GM23248 (cell line): Measurements from ENCODE around the gene SLC25A24. TPM values are rescaled to one million over a fixed set of nuclear protein-coding genes. Genes with fewer than 3 reads are reported as not detected.
A peak's percentile ranks its signal among the peaks of the same experiment; 100 is the strongest.

Experiments used
- DNase-seq: peaks from one replicate; pipeline ENCODE4 v3.0.0-alpha.2; 2015
- H2AFZ ChIP-seq: fragments of 200-600 bp; sonication (generic); 2 replicates; pipeline ENCODE4 v1.6.1; 2016; ENCODE audit warnings: antibody characterized with exemption
- H3F3A ChIP-seq: fragments of 200-600 bp; sonication (generic); 2 replicates; pipeline ENCODE4 v1.6.1; 2016; ENCODE audit warnings: mild to moderate bottlenecking, antibody characterized with exemption, mixed run types; ENCODE audit not compliant: insufficient read depth
- H3K27ac ChIP-seq: fragments of 200-600 bp; sonication (generic); 2 replicates; pipeline ENCODE4 v1.5.1; 2016; ENCODE audit warnings: mild to moderate bottlenecking
- H3K27me3 ChIP-seq: fragments of 200-600 bp; sonication (generic); replicated peaks from 2 replicates; pipeline ENCODE4 v1.6.1; 2016; ENCODE audit warnings: mild to moderate bottlenecking; ENCODE audit not compliant: insufficient read depth
- H3K36me3 ChIP-seq: fragments of 200-600 bp; sonication (generic); 2 replicates; pipeline ENCODE4 v1.6.1; 2016; ENCODE audit warnings: low read depth, mild to moderate bottlenecking
- H3K4me1 ChIP-seq: fragments of 200-600 bp; sonication (generic); 2 replicates; pipeline ENCODE4 v1.6.1; 2016; ENCODE audit warnings: mild to moderate bottlenecking; ENCODE audit not compliant: insufficient read depth
- H3K4me2 ChIP-seq: fragments of 200-600 bp; sonication (generic); one replicate; pipeline ENCODE4 v1.6.1; 2016; ENCODE audit warnings: mild to moderate bottlenecking; ENCODE audit not compliant: unreplicated experiment
- H3K4me3 ChIP-seq: fragments of 200-600 bp; sonication (generic); 2 replicates; pipeline ENCODE4 v1.5.1; 2016; ENCODE audit warnings: mild to moderate bottlenecking
- H3K79me2 ChIP-seq: fragments of 200-600 bp; sonication (generic); 2 replicates; pipeline ENCODE4 v1.6.1; 2016; ENCODE audit warnings: mild to moderate bottlenecking; ENCODE audit not compliant: insufficient read depth
- H3K9ac ChIP-seq: fragments of 200-600 bp; sonication (generic); 2 replicates; pipeline ENCODE4 v1.6.1; 2016; ENCODE audit warnings: mild to moderate bottlenecking
- H3K9me2 ChIP-seq: fragments of 200-600 bp; sonication (generic); 2 replicates; pipeline ENCODE4 v1.6.1; 2016; ENCODE audit warnings: mixed run types, mild to moderate bottlenecking, moderate library complexity; ENCODE audit not compliant: insufficient read depth
- H3K9me3 ChIP-seq: fragments of 200-600 bp; sonication (generic); one replicate; pipeline ENCODE4 v1.6.1; 2017; ENCODE audit warnings: low read depth
- H4K20me1 ChIP-seq: fragments of 200-600 bp; sonication (generic); 2 replicates; pipeline ENCODE4 v1.6.0; 2016; ENCODE audit not compliant: insufficient read depth
- EZH2 ChIP-seq: fragments of 200-600 bp; sonication (generic); IDR thresholded peaks from 2 replicates; pipeline ENCODE4 v1.6.1; 2018; ENCODE audit warnings: antibody characterized with exemption, mild to moderate bottlenecking; ENCODE audit not compliant: insufficient read depth, poor library complexity, severe bottlenecking
- EZH2phosphoT487 ChIP-seq: fragments of 200-600 bp; sonication (generic); IDR thresholded peaks from 2 replicates; pipeline ENCODE4 v1.6.1; 2018; ENCODE audit warnings: antibody characterized with exemption, moderate library complexity, mild to moderate bottlenecking, low read depth; ENCODE audit not compliant: insufficient read depth
- WGBS, 2 experiments: methylation state at CpG; one replicate each; pipeline ENCODE4 v1.1.6; 2015 to 2017; ENCODE audit warnings: low lambda C conversion rate in 2 of 2, low coverage in 1 of 2; ENCODE audit errors: missing lambda C conversion rate in 2 of 2; 5-methylcytosine and 5-hydroxymethylcytosine counted together
- in situ Hi-C: fragments of 300-500 bp; cut with MboI; formaldehyde crosslinking; loops from 2 replicates; pipeline ENCODE4 v1.15.0; 2020
- polyA plus RNA-seq: library from polyadenylated mRNA; unstranded; fragments of >200 nt; fragmentation: Nextera tagmentation; extraction: Ambion mirVana; gene quantifications from 2 replicates; pipeline ENCODE4 v1.2.1, GENCODE V29; 2016
- total RNA-seq: library from RNA; depleted of rRNA; stranded (reverse); fragments of >200 nt; shearing (Covaris generic); gene quantifications from 2 replicates; pipeline ENCODE4 v1.2.3, GENCODE V29; 2014

SLC25A24 gene
- total and polyA plus RNA-seq, 2 experiments from 2014 or later: 40.2 to 47.7 TPM

DNA sequence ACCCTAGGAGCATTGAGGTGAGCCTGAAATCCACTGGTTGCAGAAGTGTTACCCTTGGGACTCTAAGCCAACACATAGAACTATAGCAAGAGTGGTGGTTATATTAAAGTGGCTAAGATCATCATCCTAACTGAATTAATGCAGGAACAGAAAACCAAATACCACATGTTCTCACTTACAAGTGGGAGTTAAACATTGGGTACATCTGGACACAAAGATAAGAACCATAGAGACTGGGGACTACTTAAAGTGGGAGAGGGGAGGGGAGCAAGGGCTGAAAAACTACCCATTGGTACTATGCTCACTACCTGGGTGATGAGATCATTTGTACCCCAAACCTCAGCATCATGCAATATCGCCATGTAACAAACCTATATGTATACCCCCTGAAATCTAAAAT lies 100.0 kb downstream of the SLC25A24 start:
- Histone ChIP-seq H3K9ac (no peak overlapping the region), H3K4me2 (no peak overlapping the region), H3K36me3 (no peaks in the 10 kb centered on the region), H3F3A (no peaks in the 10 kb centered on the region), H3K27me3 (no peaks in the 10 kb centered on the region; the same call in 1 of the 2 replicates), H3K4me3 (no peak overlapping the region), H4K20me1 (no peaks in the 10 kb centered on the region), H3K9me3 (no peaks in the 10 kb centered on the region), H2AFZ (no peak overlapping the region), H3K27ac (no peak overlapping the region), H3K4me1 (no peaks in the 10 kb centered on the region), H3K9me2 (no peaks in the 10 kb centered on the region), H3K79me2 (no peaks in the 10 kb centered on the region)
- DNase-seq: no peak
- no peak for TF ChIP-seq EZH2phosphoT487
- no peak for TF ChIP-seq EZH2
- WGBS, 2 experiments: 93 to 100% methylated on average over 1 of the region's 1 CpG
- in situ Hi-C loops: no loop called here

DNA sequence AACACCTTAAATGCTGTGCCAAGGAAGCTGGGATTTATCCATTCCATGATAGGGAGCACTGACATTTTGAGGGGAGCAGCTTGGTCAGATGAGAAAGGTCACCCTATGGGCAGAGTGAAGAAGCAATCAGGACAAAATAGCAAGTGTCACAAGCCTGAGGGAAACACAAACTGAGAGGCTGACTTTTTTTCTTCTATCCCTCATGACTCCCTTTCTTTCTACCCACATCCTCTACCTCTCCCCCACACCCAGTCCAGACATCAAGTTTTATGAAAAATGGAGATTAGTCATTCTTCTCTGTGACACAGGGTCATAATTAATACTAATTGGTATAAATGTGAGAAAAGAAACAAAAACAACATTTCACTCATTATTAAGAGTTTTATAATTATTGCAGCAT lies 103.1 kb downstream of the SLC25A24 start:
- Histone ChIP-seq H3K79me2 (no peaks in the 10 kb centered on the region), H3K4me3 (no peak overlapping the region), H3K27ac (no peak overlapping the region), H3K27me3 (no peaks in the 10 kb centered on the region; the same call in 1 of the 2 replicates), H3K9me3 (no peaks in the 10 kb centered on the region), H3K4me2 (no peak overlapping the region), H3K9ac (no peak overlapping the region), H4K20me1 (no peaks in the 10 kb centered on the region), H3K36me3 (no peaks in the 10 kb centered on the region), H3K4me1 (no peaks in the 10 kb centered on the region), H3K9me2 (no peaks in the 10 kb centered on the region), H3F3A (no peaks in the 10 kb centered on the region), H2AFZ (no peak overlapping the region)
- DNase-seq: no peak
- in situ Hi-C loops: no loop called here
- TF ChIP-seq EZH2phosphoT487 (no peak), EZH2 (no peak)

DNA sequence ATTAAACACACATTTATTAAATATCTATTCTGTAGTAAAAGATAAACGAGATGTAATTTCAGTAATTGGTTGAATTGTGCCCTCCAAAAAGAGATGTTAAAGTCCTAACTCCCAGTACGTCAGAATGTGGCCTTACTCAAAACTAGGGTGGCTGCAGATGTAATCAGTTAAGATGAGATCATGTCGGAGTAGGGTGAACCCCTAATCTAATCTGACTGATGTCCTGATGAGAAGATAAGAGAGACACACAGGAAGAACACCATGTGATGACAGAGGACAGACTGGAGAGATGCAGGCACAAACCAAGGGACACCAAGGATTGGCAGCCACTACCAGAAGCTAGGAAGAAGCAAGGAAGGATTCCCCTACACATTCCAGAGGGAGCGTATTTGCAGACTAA lies 104.1 kb downstream of the SLC25A24 start:
- H3K4me1 ChIP-seq: no peaks in the 10 kb centered on the region
- no peaks in the 10 kb centered on the region for H3K36me3 ChIP-seq
- H4K20me1 ChIP-seq: no peaks in the 10 kb centered on the region
- no peak for DNase-seq
- no peaks in the 10 kb centered on the region for H3K9me3 ChIP-seq
- no peaks in the 10 kb centered on the region; the same call in 1 of the 2 replicates for H3K27me3 ChIP-seq
- H3K27ac ChIP-seq: no peak overlapping the region
- no peak overlapping the region for H3K9ac ChIP-seq
- no peak overlapping the region for H2AFZ ChIP-seq
- H3F3A ChIP-seq: no peaks in the 10 kb centered on the region
- no peaks in the 10 kb centered on the region for H3K9me2 ChIP-seq
- no peak overlapping the region for H3K4me3 ChIP-seq
- 51 to 54% methylated on average over 4 of the region's 4 CpGs for WGBS, 2 experiments
- in situ Hi-C loops: no loop called here
- no peak overlapping the region for H3K4me2 ChIP-seq
- TF ChIP-seq EZH2: no peak
- H3K79me2 ChIP-seq: no peaks in the 10 kb centered on the region

DNA sequence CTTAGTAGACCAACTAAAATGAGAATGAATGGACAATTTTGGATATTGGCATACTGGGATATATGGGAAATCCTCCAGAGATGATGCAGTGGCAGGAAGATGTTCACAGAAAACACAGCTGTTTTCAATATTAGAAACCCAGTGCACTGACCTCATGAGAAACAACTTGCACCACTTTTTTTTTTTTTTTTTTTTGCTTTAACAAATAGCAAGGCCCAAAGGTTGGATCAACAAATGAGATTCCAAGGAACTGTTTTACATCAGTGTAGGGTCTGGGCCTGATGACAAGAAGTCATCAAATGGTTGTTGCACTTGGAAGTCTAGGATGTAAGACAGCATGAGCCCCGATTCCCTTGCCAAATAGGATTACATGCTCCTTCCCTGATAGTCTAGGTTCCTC lies 110.7 kb downstream of the SLC25A24 start:
- no peaks in the 10 kb centered on the region for H3K27me3 ChIP-seq
- TF ChIP-seq EZH2phosphoT487: no peak
- no peak for TF ChIP-seq EZH2
- 0 out of 2 replicates have a peak, but pooled peaks cover 7% of the 10 kb centered on the region for H3F3A ChIP-seq

DNA sequence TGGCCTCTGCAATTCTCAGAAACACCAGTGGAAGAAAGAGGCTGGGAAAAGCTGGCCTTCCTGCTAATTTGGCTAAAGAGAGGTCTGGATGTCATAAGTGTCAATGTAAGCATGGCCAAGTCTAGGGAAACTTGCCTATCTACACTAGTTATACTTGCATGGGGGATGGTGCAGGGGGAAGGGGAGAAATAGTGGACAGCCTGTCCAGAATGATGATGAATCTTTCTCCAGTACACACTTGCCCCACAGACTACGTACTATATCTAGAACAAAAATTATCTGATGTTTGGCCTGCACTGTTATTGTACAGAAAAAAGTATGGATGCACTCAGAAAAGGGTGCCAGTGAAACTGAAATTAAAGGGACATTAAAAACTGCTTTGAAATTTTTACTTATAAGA lies 114.5 kb downstream of the SLC25A24 start:
- Histone ChIP-seq H4K20me1 (no peaks in the 10 kb centered on the region), H3K9ac (no peak overlapping the region), H2AFZ (no peak overlapping the region), H3K79me2 (no peaks in the 10 kb centered on the region), H3K4me2 (no peak overlapping the region), H3K9me3 (no peaks in the 10 kb centered on the region), H3K9me2 (no peaks in the 10 kb centered on the region), H3K27ac (no peak overlapping the region), H3K4me3 (no peak overlapping the region), H3K4me1 (no peaks in the 10 kb centered on the region; the same call in 1 of the 2 replicates), H3K27me3 (no peaks in the 10 kb centered on the region), H3K36me3 (no peaks in the 10 kb centered on the region), H3F3A (0 out of 2 replicates have a peak, but pooled peaks cover 7% of the 10 kb centered on the region)
- in situ Hi-C loops: no loop called here
- no peak for DNase-seq
- 80 to 88% methylated on average over 1 of the region's 1 CpG for WGBS, 2 experiments
- TF ChIP-seq EZH2phosphoT487 (no peak), EZH2 (no peak)

More for the DNA sequence above, 110.7 kb downstream of the SLC25A24 start:
- Histone ChIP-seq H3K36me3 (no peaks in the 10 kb centered on the region), H3K27ac (no peak overlapping the region), H3K4me1 (no peaks in the 10 kb centered on the region; the same call in 1 of the 2 replicates), H3K4me3 (no peak overlapping the region), H4K20me1 (no peaks in the 10 kb centered on the region), H3K79me2 (no peaks in the 10 kb centered on the region), H3K9ac (no peak overlapping the region), H2AFZ (no peak overlapping the region), H3K9me3 (no peaks in the 10 kb centered on the region), H3K4me2 (no peak overlapping the region), H3K9me2 (no peaks in the 10 kb centered on the region)
- 9 to 32% methylated on average over 1 of the region's 1 CpG for WGBS, 2 experiments
- DNase-seq: peak; percentile 71
- in situ Hi-C loops: no loop called here
